OCI-LY7 (cell line): ENCODE measurements around the gene NHERF2.

Experiments
- EZH2phosphoT487 ChIP-seq: fragments of 200-600 bp; sonication (generic); IDR thresholded peaks from 2 replicates; pipeline ENCODE4 v1.6.1; 2018; ENCODE audit warnings: low read depth, borderline replicate concordance, mild to moderate bottlenecking, mixed run types, antibody characterized with exemption, low read length, moderate library complexity, mixed read lengths
- TF ChIP-seq, protein P1 (sequence below): fragments of 200-600 bp; sonication (generic); conservative IDR thresholded peaks from 2 replicates; pipeline ENCODE4 v1.5.1; 2014; ENCODE audit warnings: mild to moderate bottlenecking, antibody characterized with exemption, low read length, moderate library complexity, mixed read lengths

- TF ChIP-seq, protein P1, sequence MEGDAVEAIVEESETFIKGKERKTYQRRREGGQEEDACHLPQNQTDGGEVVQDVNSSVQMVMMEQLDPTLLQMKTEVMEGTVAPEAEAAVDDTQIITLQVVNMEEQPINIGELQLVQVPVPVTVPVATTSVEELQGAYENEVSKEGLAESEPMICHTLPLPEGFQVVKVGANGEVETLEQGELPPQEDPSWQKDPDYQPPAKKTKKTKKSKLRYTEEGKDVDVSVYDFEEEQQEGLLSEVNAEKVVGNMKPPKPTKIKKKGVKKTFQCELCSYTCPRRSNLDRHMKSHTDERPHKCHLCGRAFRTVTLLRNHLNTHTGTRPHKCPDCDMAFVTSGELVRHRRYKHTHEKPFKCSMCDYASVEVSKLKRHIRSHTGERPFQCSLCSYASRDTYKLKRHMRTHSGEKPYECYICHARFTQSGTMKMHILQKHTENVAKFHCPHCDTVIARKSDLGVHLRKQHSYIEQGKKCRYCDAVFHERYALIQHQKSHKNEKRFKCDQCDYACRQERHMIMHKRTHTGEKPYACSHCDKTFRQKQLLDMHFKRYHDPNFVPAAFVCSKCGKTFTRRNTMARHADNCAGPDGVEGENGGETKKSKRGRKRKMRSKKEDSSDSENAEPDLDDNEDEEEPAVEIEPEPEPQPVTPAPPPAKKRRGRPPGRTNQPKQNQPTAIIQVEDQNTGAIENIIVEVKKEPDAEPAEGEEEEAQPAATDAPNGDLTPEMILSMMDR = no peak
- no peak for TF ChIP-seq EZH2phosphoT487
Observed at GRCh38 chr16:1992704-1993317, 33.9 kb upstream of the NHERF2 start.
